GM06990 (cell line): Measurements from ENCODE around the gene CARD19.

ENCODE experiments used
- DNase-seq: peaks from one replicate; pipeline ENCODE4 v3.0.0-alpha.2; 2011; ENCODE audit not compliant: insufficient read length; ENCODE audit errors: extremely low read depth
- H3K27me3 ChIP-seq: replicated peaks from 2 replicates; pipeline ENCODE4 v1.6.0; 2011; ENCODE audit warnings: low read length; ENCODE audit not compliant: control insufficient read depth, insufficient read depth
- H3K36me3 ChIP-seq: 2 replicates; pipeline ENCODE4 v1.5.1; 2011; ENCODE audit warnings: low read length; ENCODE audit not compliant: control insufficient read depth, insufficient read depth
- H3K4me3 ChIP-seq: replicated peaks from 2 replicates; pipeline ENCODE4 v1.5.1; 2011; ENCODE audit warnings: low read depth, mild to moderate bottlenecking, control low read depth, low read length
- CTCF ChIP-seq: IDR thresholded peaks from 2 replicates; pipeline ENCODE4 v1.5.1; 2011; ENCODE audit warnings: low read length, control low read depth, mild to moderate bottlenecking, inconsistent platforms; ENCODE audit not compliant: insufficient read depth, poor library complexity, severe bottlenecking

The CARD19 gene

GRCh38 chr9:93091453-93092081 lies 4.5 kb upstream of the CARD19 start:
- H3K4me3 ChIP-seq: no peak overlapping the region
- TF ChIP-seq CTCF: no peak
- DNase-seq: peak; percentile 55

DNA sequence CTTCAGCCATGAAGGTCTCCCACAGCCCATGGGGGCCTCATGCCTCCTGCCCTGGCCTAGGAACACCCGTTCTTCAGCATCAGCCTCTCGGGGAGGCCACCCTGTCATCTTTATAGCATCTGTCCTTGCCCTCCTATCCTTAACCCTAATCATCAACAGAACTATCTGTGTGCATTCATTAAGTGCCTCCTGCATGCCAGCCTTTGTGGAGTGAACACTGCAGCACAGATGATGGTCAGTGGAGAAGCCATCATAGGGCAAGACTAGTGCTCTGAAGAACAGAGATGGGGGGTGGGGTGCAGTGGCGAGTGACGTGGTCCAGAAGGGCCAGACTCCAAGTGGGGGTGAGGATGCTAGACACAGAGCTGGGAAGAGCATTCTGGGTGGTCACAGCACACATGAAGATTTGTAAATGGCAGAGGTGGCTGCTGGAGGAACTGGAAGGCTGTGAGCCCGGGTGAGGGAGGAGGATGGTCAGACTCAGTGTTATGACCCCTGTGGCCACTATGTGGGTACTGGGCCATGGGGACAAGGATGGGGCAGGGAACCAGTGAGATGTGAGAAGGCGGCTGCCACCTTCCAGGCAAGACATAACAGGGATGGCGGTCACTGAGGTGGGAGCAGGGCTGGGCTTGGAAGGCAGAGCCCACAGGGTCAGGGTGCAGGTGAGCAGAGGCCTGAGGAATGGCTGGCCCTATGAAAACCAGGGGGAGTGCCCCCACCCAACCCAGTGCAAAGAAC lies 3.6 kb upstream of the CARD19 start:
- Histone ChIP-seq H3K36me3 (no peaks in the 10 kb centered on the region; the same call in 1 of the 2 replicates), H3K27me3 (no peaks in the 10 kb centered on the region), H3K4me3 (no peak overlapping the region)
- DNase-seq: no peak
- no peak for TF ChIP-seq CTCF

More at GRCh38 chr9:93091453-93092081, 4.5 kb upstream of the CARD19 start:
- no peaks in the 10 kb centered on the region for H3K27me3 ChIP-seq
- H3K36me3 ChIP-seq: peaks cover 2% of the 10 kb centered on the region

GRCh38 chr9:93093127-93093876 lies 2.7 kb upstream of the CARD19 start:
- no peaks in the 10 kb centered on the region for H3K27me3 ChIP-seq
- H3K36me3 ChIP-seq: no peaks in the 10 kb centered on the region
- no peak for TF ChIP-seq CTCF
- H3K4me3 ChIP-seq: no peak overlapping the region
- DNase-seq: peak; percentile 55

DNA sequence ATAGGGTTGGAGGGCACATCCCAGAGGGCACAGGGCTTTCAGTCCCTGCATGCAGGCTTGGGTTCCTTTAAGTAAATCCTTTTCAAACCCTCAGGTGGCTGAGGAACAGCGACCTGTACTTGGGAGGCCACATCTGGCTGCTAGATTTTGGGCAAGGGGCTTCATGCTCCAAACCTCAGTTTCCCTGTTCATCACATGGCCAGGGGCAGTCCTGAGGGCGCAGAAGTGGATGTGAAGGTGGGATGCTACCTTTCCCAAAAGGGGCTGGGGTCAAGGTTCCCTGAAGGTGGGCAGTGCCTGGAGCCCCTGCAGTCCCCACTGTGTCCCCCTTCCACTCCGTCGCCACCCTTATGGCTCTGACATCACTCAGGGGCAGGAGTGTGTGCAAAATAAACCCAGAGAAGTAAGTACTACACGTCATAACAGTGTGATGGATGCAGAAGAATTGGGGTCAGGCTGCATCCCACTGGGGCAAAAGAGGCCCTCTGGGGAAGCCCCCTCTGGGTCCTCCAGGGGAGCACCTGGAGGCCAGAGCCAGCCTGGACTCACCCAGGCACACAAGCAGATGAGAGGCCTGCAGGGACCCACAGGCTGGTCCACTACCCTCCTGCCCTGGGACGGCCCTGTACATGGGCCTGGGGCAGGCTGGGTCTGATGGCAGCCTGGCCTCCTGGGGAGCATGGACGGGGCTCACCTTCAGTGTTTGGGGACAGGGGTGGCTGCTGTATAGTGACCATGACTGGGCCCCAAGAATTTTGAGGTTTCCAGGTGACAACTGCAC lies 1.9 kb upstream of the CARD19 start:
- no peak for TF ChIP-seq CTCF
- Histone ChIP-seq H3K4me3 (no peak overlapping the region; the same call in 1 of the 2 replicates), H3K36me3 (no peaks in the 10 kb centered on the region), H3K27me3 (no peaks in the 10 kb centered on the region)
- no peak for DNase-seq

DNA sequence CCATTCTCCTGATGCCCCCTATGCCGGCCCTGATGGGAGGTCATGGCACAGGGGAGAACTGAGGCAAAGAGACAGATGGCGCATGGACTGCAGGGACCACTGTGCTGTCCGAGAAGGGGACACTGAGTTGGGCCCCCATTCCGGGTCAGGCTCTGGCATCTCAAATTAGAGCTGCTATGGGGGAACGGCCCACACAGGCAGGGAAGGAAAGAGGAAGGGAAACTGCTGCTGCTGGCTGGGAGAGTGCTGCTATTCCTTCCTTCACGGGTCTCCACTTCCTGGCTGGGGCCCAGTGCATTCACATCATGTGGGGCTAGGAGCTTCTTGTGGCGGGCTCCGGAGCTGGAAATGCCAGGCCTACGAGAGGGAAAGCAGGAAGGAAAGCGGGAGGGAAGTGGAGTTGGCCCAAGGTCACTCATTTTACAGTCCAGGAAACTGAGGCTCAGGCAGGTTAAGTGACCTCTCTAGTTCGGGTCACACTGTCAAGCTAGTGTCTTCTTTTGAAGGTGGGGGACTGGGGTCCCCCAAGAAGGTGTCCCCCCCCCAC lies 1.3 kb upstream of the CARD19 start:
- H3K4me3 ChIP-seq: peak overlapping the region; percentile 63
- no peak for TF ChIP-seq CTCF
- H3K36me3 ChIP-seq: no peaks in the 10 kb centered on the region
- peak; percentile 69 for DNase-seq
- H3K27me3 ChIP-seq: no peaks in the 10 kb centered on the region
